UCSD-AML1 (cell line): ENCODE measurements around the gene PLA2G2A.

Experiments used
- DNase-seq: peaks from one replicate; lab custom pipeline; 2025; ENCODE audit not compliant: unreplicated experiment; lab: John Stamatoyannopoulos, UW

Gene PLA2G2A

GRCh38 chr1:19974822-19975416, 4.5 kb downstream of the PLA2G2A start:
- peak; percentile 23 for DNase-seq

- no peak for DNase-seq
These were observed 5.8 kb downstream of the PLA2G2A start for GRCh38 chr1:19973616-19974015.

GRCh38 chr1:19971664-19972063, 7.8 kb downstream of the PLA2G2A start:
- no peak for DNase-seq

GRCh38 chr1:19969898-19970660, 9.3 kb downstream of the PLA2G2A start:
- no peak for DNase-seq

- DNase-seq = no peak
These were observed 11.6 kb downstream of the PLA2G2A start for GRCh38 chr1:19967808-19968207.

GRCh38 chr1:19964542-19964941, 14.9 kb downstream of the PLA2G2A start:
- no peak for DNase-seq

GRCh38 chr1:19963636-19964035, 15.8 kb downstream of the PLA2G2A start:
- no peak for DNase-seq

- no peak for DNase-seq
These were observed 18.8 kb downstream of the PLA2G2A start for GRCh38 chr1:19960591-19960990.

- no peak for DNase-seq
These were observed 21.6 kb downstream of the PLA2G2A start for GRCh38 chr1:19957779-19958178.

GRCh38 chr1:19955534-19956170, 23.8 kb downstream of the PLA2G2A start:
- no peak for DNase-seq

GRCh38 chr1:19954059-19954458, 25.4 kb downstream of the PLA2G2A start:
- DNase-seq = no peak

- DNase-seq = no peak
These were observed 30.4 kb downstream of the PLA2G2A start for GRCh38 chr1:19949016-19949415.

GRCh38 chr1:19946971-19947370, 32.4 kb downstream of the PLA2G2A start:
- DNase-seq = no peak

- DNase-seq = no peak
These were observed 33.1 kb downstream of the PLA2G2A start for GRCh38 chr1:19946331-19946751.

- no peak for DNase-seq
These were observed 33.5 kb downstream of the PLA2G2A start for GRCh38 chr1:19945914-19946313.

GRCh38 chr1:19942657-19943056, 36.8 kb downstream of the PLA2G2A start:
- DNase-seq = no peak

- no peak for DNase-seq
These were observed 37.3 kb downstream of the PLA2G2A start for GRCh38 chr1:19942088-19942487.

- no peak for DNase-seq
These were observed 38.2 kb downstream of the PLA2G2A start for GRCh38 chr1:19941206-19941568.

GRCh38 chr1:19940486-19941205, 38.8 kb downstream of the PLA2G2A start:
- DNase-seq = no peak

- no peak for DNase-seq
These were observed 40.9 kb downstream of the PLA2G2A start for GRCh38 chr1:19938472-19938871.

GRCh38 chr1:19936061-19936750, 43.2 kb downstream of the PLA2G2A start:
- no peak for DNase-seq
